ENCODE data around the gene PLK3. TPM values are rescaled to one million over a fixed set of nuclear protein-coding genes. Genes with fewer than 3 reads are reported as not detected.
"Not testable (repeated sequence)": the region's sequence is repeated elsewhere in the genome, so short reads cannot be mapped to it uniquely, and the experiment has no call there.

Gene PLK3
- total RNA-seq, 3 donors from 2014 or later = 186 to 239 (median 203) TPM

DNA sequence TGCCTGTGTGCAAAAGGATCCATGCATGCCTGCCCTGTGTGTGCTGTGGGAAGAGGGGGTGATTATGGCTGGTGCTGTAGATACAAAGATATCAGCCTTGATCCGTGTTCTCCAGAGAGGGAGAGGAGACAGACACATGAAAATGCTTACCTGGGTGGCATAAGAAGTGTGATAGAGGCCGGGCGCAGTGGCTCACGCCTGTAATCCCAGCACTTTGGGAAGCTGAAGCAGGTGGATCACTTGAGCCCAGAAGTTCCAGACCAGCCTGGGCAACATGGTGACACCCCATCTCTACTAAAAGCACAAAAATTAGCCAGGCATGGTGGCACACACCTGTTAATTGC lies 10.6 kb downstream of the PLK3 start:
- H3K4me1 Mint-ChIP-seq (ENCODE audit: low read depth) = peaks cover 74% of the 10 kb centered on the region
- ATAC-seq; H3K27me3 Mint-ChIP-seq (ENCODE audit: low read depth); H3K9me3 Mint-ChIP-seq; DNase-seq: not testable (repeated sequence)
- peak overlapping the region; percentile 71 for H3K4me3 Mint-ChIP-seq
- H3K36me3 Mint-ChIP-seq (ENCODE audit: insufficient read depth) = peaks cover 26% of the 10 kb centered on the region

- H3K4me3 Mint-ChIP-seq = peak overlapping the region; percentile 71
- peaks cover 74% of the 10 kb centered on the region for H3K4me1 Mint-ChIP-seq (ENCODE audit: low read depth)
- DNase-seq (no peak), ATAC-seq (no peak)
- no peaks in the 10 kb centered on the region for H3K9me3 Mint-ChIP-seq
- H3K27me3 Mint-ChIP-seq (ENCODE audit: low read depth) = no peaks in the 10 kb centered on the region
- H3K36me3 Mint-ChIP-seq (ENCODE audit: insufficient read depth) = peaks cover 25% of the 10 kb centered on the region
Measured at GRCh38 chr1:44811234-44811633, 11.1 kb downstream of the PLK3 start.

- H3K4me1 Mint-ChIP-seq (ENCODE audit: low read depth) = peaks cover 64% of the 10 kb centered on the region
- DNase-seq = no peak
- no peaks in the 10 kb centered on the region for H3K27me3 Mint-ChIP-seq (ENCODE audit: low read depth)
- no peak for ATAC-seq
- peak overlapping the region; percentile 35 for H3K4me3 Mint-ChIP-seq
- H3K36me3 Mint-ChIP-seq (ENCODE audit: insufficient read depth) = peaks cover 14% of the 10 kb centered on the region
- no peaks in the 10 kb centered on the region for H3K9me3 Mint-ChIP-seq
Measured at GRCh38 chr1:44812822-44813543, 12.8 kb downstream of the PLK3 start.

DNA sequence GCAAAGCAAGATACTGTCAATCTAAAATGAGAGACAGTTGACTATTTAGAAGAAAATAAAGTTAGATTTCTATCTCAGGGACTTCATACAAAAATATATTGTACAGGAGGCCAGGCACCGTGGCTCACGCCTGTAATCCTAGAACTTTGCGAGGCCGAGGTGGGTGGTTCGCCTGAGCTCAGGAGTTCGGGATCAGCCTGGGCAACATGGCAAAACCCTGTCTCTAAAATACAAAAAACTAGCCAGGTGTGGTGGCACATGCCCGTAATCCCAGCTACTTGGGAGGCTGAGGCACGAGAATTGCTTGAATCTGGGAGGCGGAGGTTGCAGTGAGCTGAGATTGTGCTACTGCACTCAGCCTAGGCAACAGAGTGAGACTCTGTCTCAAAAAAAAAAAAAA lies 15.7 kb downstream of the PLK3 start:
- H3K4me1 Mint-ChIP-seq (ENCODE audit: low read depth) = peaks cover 54% of the 10 kb centered on the region
- not testable (repeated sequence) for H3K9me3 Mint-ChIP-seq; H3K27me3 Mint-ChIP-seq (ENCODE audit: low read depth); ATAC-seq; DNase-seq; H3K4me3 Mint-ChIP-seq; H3K36me3 Mint-ChIP-seq (ENCODE audit: insufficient read depth)

DNA sequence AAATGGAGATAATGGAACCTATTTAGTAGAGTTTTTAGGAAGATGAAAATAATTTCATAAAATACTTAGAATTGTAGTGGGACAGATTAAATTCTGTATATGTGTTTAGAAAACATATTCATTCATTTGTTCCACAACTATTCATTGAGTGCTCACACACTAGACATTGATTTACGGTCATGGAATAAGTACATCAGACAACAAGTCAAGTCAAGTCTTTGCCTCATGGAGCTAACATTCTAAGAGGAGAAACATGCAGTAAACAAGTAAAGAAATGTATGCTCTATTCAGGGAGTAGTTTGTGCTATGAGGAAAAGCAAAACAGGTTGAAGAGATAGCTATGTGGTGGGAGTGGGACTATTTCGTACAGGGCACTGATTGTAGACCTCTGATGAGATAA lies 17.1 kb downstream of the PLK3 start:
- peak overlapping the region; percentile 20 for H3K4me3 Mint-ChIP-seq
- H3K27me3 Mint-ChIP-seq (ENCODE audit: low read depth) = no peaks in the 10 kb centered on the region
- peaks cover 44% of the 10 kb centered on the region for H3K4me1 Mint-ChIP-seq (ENCODE audit: low read depth)
- no peak for ATAC-seq
- H3K36me3 Mint-ChIP-seq (ENCODE audit: insufficient read depth) = peaks cover 6% of the 10 kb centered on the region
- no peaks in the 10 kb centered on the region for H3K9me3 Mint-ChIP-seq
- no peak for DNase-seq

DNA sequence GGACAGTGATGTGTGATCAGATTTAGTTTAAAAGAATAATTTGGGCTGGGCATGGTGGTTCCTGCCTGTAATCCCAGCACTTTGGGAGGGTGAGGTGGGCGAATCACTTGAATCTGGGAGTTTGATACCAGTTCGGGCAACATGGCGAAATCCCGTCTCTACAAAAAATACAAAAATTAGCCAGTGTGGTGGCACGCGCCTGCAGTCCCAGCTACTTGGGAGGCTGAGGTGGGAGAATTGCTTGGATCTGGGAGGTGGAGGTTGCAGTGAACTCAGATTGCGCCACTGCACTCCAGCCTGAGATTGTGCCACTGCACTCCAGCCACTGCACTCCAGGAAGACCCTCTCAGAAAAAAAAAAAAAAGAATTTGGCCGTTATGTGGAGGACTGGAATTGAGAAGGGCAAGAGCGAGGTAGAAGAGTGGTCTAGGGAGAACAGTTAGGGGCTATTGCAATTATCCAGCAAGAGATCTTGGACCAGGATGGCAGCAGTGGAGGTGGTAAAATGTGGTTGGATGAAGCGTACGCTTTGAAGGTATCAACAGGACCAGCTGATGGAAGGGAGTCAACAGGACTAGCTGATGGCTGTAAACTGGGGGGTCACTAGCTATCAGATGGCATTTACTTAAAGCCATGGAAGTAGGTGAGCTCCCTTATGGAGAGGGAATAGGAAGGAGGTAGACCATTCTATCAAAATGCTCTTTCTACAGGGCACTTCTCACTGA lies 17.8 kb downstream of the PLK3 start:
- H3K9me3 Mint-ChIP-seq = no peaks in the 10 kb centered on the region
- H3K36me3 Mint-ChIP-seq (ENCODE audit: insufficient read depth) = peaks cover 6% of the 10 kb centered on the region
- H3K4me1 Mint-ChIP-seq (ENCODE audit: low read depth) = peaks cover 44% of the 10 kb centered on the region
- peak overlapping the region; percentile 20 for H3K4me3 Mint-ChIP-seq
- DNase-seq = no peak
- no peaks in the 10 kb centered on the region for H3K27me3 Mint-ChIP-seq (ENCODE audit: low read depth)
- ATAC-seq = no peak

DNA sequence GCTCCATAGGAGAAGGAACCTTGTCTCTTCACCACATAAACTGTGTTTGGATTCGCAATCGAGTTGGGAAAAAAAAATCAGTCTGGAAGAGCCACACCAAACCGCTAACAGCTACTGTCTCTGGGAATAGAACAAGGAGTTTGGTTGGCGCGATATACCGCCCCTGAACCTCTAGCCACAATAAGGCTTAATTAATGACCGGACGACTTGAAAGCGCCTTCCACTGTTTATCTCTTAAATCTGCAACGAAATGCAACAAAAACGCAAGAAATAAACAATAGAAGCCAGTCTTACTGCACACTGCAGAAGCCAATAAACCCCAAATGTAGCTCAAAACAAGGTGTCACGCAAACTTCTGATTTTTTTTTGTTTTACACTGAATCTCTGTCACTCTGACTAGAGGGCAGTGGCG lies 19.0 kb downstream of the PLK3 start:
- DNase-seq (no peak), ATAC-seq (no peak)
- no peaks in the 10 kb centered on the region for H3K27me3 Mint-ChIP-seq (ENCODE audit: low read depth)
- peaks cover 38% of the 10 kb centered on the region for H3K4me1 Mint-ChIP-seq (ENCODE audit: low read depth)
- peaks cover 6% of the 10 kb centered on the region for H3K36me3 Mint-ChIP-seq (ENCODE audit: insufficient read depth)
- peak overlapping the region; percentile 89 for H3K4me3 Mint-ChIP-seq
- H3K9me3 Mint-ChIP-seq = no peaks in the 10 kb centered on the region

GRCh38 chr1:44819608-44820327 lies 19.6 kb downstream of the PLK3 start:
- Mint-ChIP-seq H3K4me1 (ENCODE audit: low read depth) (peaks cover 36% of the 10 kb centered on the region), H3K4me3 (peak overlapping the region; percentile 89), H3K36me3 (ENCODE audit: insufficient read depth) (peaks cover 6% of the 10 kb centered on the region), H3K9me3 (no peaks in the 10 kb centered on the region), H3K27me3 (ENCODE audit: low read depth) (no peaks in the 10 kb centered on the region)
- ATAC-seq (peak; percentile 91 to 93), DNase-seq (peak; percentile 68)

DNA sequence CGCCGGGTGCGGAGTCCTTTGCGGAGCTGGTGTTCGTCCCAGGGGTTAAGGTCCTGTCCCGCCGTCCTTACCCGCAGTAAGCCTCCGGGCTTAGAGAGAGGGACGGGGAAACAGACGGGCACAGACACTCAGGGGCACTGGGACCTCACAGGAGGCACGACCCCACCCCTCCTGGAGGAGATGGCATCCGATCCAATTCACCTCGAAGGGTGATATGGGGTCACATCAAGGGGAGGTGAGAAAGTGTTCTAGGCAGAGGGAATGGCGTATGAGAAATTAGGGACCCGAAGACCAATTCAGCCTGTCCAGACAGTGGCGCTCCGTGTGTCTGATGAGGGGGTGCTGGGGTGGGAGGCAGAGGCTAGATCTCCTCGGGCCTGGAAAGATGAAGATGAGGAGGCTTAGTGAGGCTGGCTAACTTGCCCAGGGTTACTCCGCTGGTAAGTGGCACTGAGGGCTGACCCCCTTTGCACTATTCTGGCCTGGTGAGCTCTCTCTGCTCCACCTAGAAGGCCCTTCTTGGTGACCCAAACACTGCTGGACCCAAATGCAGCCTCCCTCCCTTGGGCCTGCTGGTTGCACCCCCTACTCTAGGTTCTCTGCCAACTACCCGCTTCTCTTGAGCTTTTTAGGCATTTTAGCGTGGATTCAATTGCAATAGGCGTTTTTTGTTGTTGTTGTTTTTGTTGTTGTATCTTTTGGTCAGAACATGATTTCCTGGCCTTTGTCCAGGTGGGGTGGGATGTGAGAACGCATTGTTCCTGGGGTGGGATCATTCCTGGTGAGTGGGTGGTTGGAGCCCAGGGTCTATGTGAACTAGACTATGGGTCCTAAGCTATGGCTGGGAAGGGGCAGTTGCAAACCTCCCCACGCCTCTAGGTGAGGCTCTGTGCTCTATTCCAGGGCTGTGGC lies 20.4 kb downstream of the PLK3 start:
- H3K36me3 Mint-ChIP-seq (ENCODE audit: insufficient read depth) = no peaks in the 10 kb centered on the region
- DNase-seq = no peak
- H3K27me3 Mint-ChIP-seq (ENCODE audit: low read depth) = no peaks in the 10 kb centered on the region
- H3K9me3 Mint-ChIP-seq = no peaks in the 10 kb centered on the region
- H3K4me3 Mint-ChIP-seq = peak overlapping the region; percentile 89
- peaks cover 29% of the 10 kb centered on the region for H3K4me1 Mint-ChIP-seq (ENCODE audit: low read depth)
- ATAC-seq = peak in 1 of 2 donors; percentile 12

GRCh38 chr1:44821240-44821715 lies 21.1 kb downstream of the PLK3 start:
- Mint-ChIP-seq H3K4me3 (no peak overlapping the region), H3K27me3 (ENCODE audit: low read depth) (no peaks in the 10 kb centered on the region), H3K36me3 (ENCODE audit: insufficient read depth) (no peaks in the 10 kb centered on the region), H3K4me1 (ENCODE audit: low read depth) (peaks cover 29% of the 10 kb centered on the region), H3K9me3 (no peaks in the 10 kb centered on the region)
- DNase-seq (no peak), ATAC-seq (no peak)

DNA sequence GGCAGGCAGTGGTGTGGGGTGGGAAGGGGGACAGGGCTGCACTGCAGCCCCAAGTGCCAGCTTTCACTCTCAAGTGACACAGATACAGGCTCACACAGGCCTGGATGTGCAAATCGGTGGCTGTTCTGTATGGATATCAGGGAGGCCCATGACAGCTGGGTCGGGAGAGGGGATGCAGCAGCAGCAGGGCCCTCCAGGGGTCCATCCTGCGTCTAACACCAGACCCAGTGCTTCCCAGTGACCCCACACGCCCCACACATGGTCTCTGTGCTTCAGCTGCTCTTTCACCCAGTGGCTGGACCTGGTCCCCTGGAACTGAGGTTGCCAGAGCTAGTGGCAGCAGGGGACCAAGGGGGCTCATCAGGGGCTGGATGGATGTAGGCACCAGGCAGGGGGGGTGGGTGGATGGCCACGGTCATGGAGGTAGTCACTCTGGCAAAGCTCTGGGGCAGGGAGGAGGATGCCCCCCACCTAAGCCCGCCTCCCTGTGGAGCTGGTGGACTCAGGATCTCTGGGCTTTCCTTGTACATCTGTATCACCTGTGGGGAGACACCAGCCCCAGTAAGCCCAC lies 22.0 kb downstream of the PLK3 start:
- no peaks in the 10 kb centered on the region for H3K36me3 Mint-ChIP-seq (ENCODE audit: insufficient read depth)
- H3K4me1 Mint-ChIP-seq (ENCODE audit: low read depth) = peaks cover 29% of the 10 kb centered on the region
- no peak for DNase-seq
- no peak for ATAC-seq
- H3K4me3 Mint-ChIP-seq = no peak overlapping the region
- no peaks in the 10 kb centered on the region for H3K27me3 Mint-ChIP-seq (ENCODE audit: low read depth)
- no peaks in the 10 kb centered on the region for H3K9me3 Mint-ChIP-seq

- Mint-ChIP-seq H3K9me3 (no peaks in the 10 kb centered on the region), H3K27me3 (ENCODE audit: low read depth) (no peaks in the 10 kb centered on the region), H3K36me3 (ENCODE audit: insufficient read depth) (no peaks in the 10 kb centered on the region), H3K4me3 (no peak overlapping the region), H3K4me1 (ENCODE audit: low read depth) (peaks cover 23% of the 10 kb centered on the region)
- no peak for DNase-seq
- no peak for ATAC-seq
Measured at GRCh38 chr1:44822981-44823451, 22.8 kb downstream of the PLK3 start.

DNA sequence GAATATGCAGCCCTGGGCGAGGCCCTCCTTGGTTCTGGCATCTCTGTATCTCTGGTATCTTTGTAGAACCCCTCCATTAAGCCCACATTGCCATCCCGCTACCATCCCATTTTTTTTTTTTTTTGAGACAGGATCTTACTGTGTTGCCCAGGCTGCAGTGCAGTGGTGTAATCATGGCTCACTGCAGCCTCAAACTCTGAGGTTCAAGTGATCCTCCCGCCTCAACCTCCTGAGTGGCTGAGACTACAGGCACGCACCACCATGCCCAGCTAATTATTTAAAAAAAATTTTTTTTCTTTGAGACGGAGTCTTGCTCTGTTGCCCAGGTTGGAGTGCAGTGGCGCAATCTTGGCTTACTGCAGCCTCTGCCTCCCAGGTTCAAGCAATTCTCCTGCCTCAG lies 24.2 kb downstream of the PLK3 start:
- not testable (repeated sequence) for H3K4me3 Mint-ChIP-seq; H3K9me3 Mint-ChIP-seq; H3K36me3 Mint-ChIP-seq (ENCODE audit: insufficient read depth); DNase-seq; ATAC-seq; H3K27me3 Mint-ChIP-seq (ENCODE audit: low read depth)
- peaks cover 14% of the 10 kb centered on the region for H3K4me1 Mint-ChIP-seq (ENCODE audit: low read depth)

Data from activated T-cell treated with anti-CD3 and anti-CD28 coated beads, Interleukin-2, amount 50 U/mL, for 4 hours (primary cell).